Astrocyte (in vitro differentiated cells and primary cell): ENCODE data around the gene LIMS1. TPM values are rescaled to one million over a fixed set of nuclear protein-coding genes. Genes with fewer than 3 reads are reported as not detected.
"Not testable (repeated sequence)": the region's sequence is repeated elsewhere in the genome, so short reads cannot be mapped to it uniquely, and the experiment has no call there.

Source experiments
- DNase-seq: peaks from one replicate; pipeline ENCODE4 v3.0.0-alpha.2; 2010; ENCODE audit warnings: low read depth
- FAIRE-seq: peaks from 2 replicates; lab custom pipeline; 2011; peaks lifted over from hg19 to GRCh38; lab: Jason Lieb, UNC
- H2AFZ ChIP-seq: 2 replicates; pipeline ENCODE4 v1.6.0; 2012; ENCODE audit warnings: low read depth, low read length, inconsistent platforms
- H3K27ac ChIP-seq: 2 replicates; pipeline ENCODE4 v1.5.1; 2011; ENCODE audit warnings: low read depth, low read length, inconsistent platforms
- H3K27me3 ChIP-seq: 2 replicates; pipeline ENCODE4 v1.6.0; 2011; ENCODE audit warnings: low read length, inconsistent platforms; ENCODE audit not compliant: insufficient read depth
- H3K36me3 ChIP-seq: 2 replicates; pipeline ENCODE4 v1.5.1; 2011; ENCODE audit warnings: low read length, inconsistent platforms; ENCODE audit not compliant: insufficient read depth
- H3K4me1 ChIP-seq: 2 replicates; pipeline ENCODE4 v1.5.1; 2011; ENCODE audit warnings: low read length, inconsistent platforms; ENCODE audit not compliant: insufficient read depth
- H3K4me2 ChIP-seq: 2 replicates; pipeline ENCODE4 v1.6.0; 2012; ENCODE audit warnings: low read length, inconsistent platforms
- H3K4me3 ChIP-seq: 2 replicates; pipeline ENCODE4 v1.5.1; 2011; ENCODE audit warnings: low read depth, mild to moderate bottlenecking, low read length, inconsistent platforms; ENCODE audit not compliant: insufficient read depth
- H3K79me2 ChIP-seq: 2 replicates; pipeline ENCODE4 v1.6.0; 2012; ENCODE audit warnings: mild to moderate bottlenecking, low read length, inconsistent platforms; ENCODE audit not compliant: insufficient read depth
- H3K9ac ChIP-seq: 2 replicates; pipeline ENCODE4 v1.6.0; 2012; ENCODE audit warnings: mild to moderate bottlenecking, low read length, inconsistent platforms
- H3K9me3 ChIP-seq: 2 replicates; pipeline ENCODE4 v1.5.1; 2012; ENCODE audit warnings: low read depth, mild to moderate bottlenecking, low read length, inconsistent platforms; ENCODE audit not compliant: insufficient read depth
- H4K20me1 ChIP-seq: 2 replicates; pipeline ENCODE4 v1.6.0; 2012; ENCODE audit warnings: low read length, inconsistent platforms; ENCODE audit not compliant: insufficient read depth
- H3K27ac Mint-ChIP-seq: one replicate; pipeline ENCODE4 v1.8.0; 2021; ENCODE audit warnings: mild to moderate bottlenecking, mixed read lengths; ENCODE audit not compliant: unreplicated experiment
- H3K27me3 Mint-ChIP-seq: one replicate; pipeline ENCODE4 v1.8.0; 2021; ENCODE audit warnings: low read depth, mixed read lengths; ENCODE audit not compliant: unreplicated experiment
- H3K36me3 Mint-ChIP-seq: one replicate; pipeline ENCODE4 v1.8.0; 2021; ENCODE audit warnings: low read depth, mixed read lengths; ENCODE audit not compliant: unreplicated experiment
- H3K4me1 Mint-ChIP-seq: one replicate; pipeline ENCODE4 v1.8.0; 2021; ENCODE audit warnings: low read depth, mixed read lengths; ENCODE audit not compliant: unreplicated experiment
- H3K4me3 Mint-ChIP-seq: one replicate; pipeline ENCODE4 v1.8.0; 2021; ENCODE audit warnings: mild to moderate bottlenecking, moderate library complexity, mixed read lengths; ENCODE audit not compliant: unreplicated experiment
- H3K9me3 Mint-ChIP-seq: one replicate; pipeline ENCODE4 v1.8.0; 2021; ENCODE audit warnings: mild to moderate bottlenecking, mixed read lengths; ENCODE audit not compliant: unreplicated experiment
- CTCF ChIP-seq: IDR thresholded peaks from 2 replicates; pipeline ENCODE4 v1.5.1; 2011; ENCODE audit warnings: low read depth, mild to moderate bottlenecking, inconsistent platforms, low read length, moderate library complexity; ENCODE audit not compliant: insufficient read depth
- EZH2 ChIP-seq: IDR thresholded peaks from 2 replicates; pipeline ENCODE4 v1.6.1; 2012; ENCODE audit warnings: mild to moderate bottlenecking, low read length, inconsistent platforms; ENCODE audit not compliant: insufficient read depth
- total RNA-seq: library from RNA; stranded (reverse); gene quantifications from 2 replicates; pipeline ENCODE4 v1.2.1, GENCODE V29; 2021

The LIMS1 gene
- total RNA-seq, 1 donor from 2014 or later = 205 TPM

GRCh38 chr2:108553209-108553919, 19.1 kb downstream of the LIMS1 start:
- H3K4me1 ChIP-seq = peaks cover 19% of the 10 kb centered on the region
- no peak overlapping the region for H2AFZ ChIP-seq
- Mint-ChIP-seq H3K27me3 (no peaks in the 10 kb centered on the region), H3K36me3 (peaks cover 12% of the 10 kb centered on the region), H3K9me3 (no peaks in the 10 kb centered on the region), H3K4me1 (peaks cover 46% of the 10 kb centered on the region), H3K4me3 (no peak overlapping the region), H3K27ac (peak overlapping the region; percentile 11)
- H3K79me2 ChIP-seq = peaks cover 90% of the 10 kb centered on the region
- H3K27me3 ChIP-seq = no peaks in the 10 kb centered on the region
- peak overlapping the region; percentile 27 for H3K4me2 ChIP-seq
- TF ChIP-seq EZH2 = no peak
- no peak for TF ChIP-seq CTCF
- H3K27ac ChIP-seq = peak overlapping the region; percentile 14
- H3K4me3 ChIP-seq = no peak overlapping the region
- DNase-seq = no peak
- H3K36me3 ChIP-seq = no peaks in the 10 kb centered on the region
- peaks cover 67% of the 10 kb centered on the region for H4K20me1 ChIP-seq
- no peaks in the 10 kb centered on the region for H3K9me3 ChIP-seq
- no peak overlapping the region for H3K9ac ChIP-seq
- no peak for FAIRE-seq

GRCh38 chr2:108554528-108554927, 20.3 kb downstream of the LIMS1 start:
- Histone ChIP-seq H3K27me3 (no peaks in the 10 kb centered on the region), H3K9me3 (no peaks in the 10 kb centered on the region), H2AFZ (no peak overlapping the region), H3K4me2 (no peak overlapping the region), H3K27ac (no peak overlapping the region), H3K4me3 (no peak overlapping the region), H4K20me1 (peaks cover 68% of the 10 kb centered on the region), H3K79me2 (peaks cover 90% of the 10 kb centered on the region), H3K36me3 (no peaks in the 10 kb centered on the region), H3K9ac (no peak overlapping the region), H3K4me1 (peaks cover 7% of the 10 kb centered on the region)
- Mint-ChIP-seq H3K4me1 (peaks cover 39% of the 10 kb centered on the region), H3K36me3 (peaks cover 12% of the 10 kb centered on the region), H3K9me3 (no peaks in the 10 kb centered on the region), H3K27me3 (no peaks in the 10 kb centered on the region), H3K4me3 (no peak overlapping the region), H3K27ac (peak overlapping the region; percentile 5)
- FAIRE-seq = no peak
- no peak for DNase-seq
- TF ChIP-seq EZH2 = no peak
- TF ChIP-seq CTCF = no peak

GRCh38 chr2:108555572-108555971, 21.3 kb downstream of the LIMS1 start:
- Mint-ChIP-seq H3K4me3 (peak overlapping the region; percentile 40), H3K4me1 (peaks cover 45% of the 10 kb centered on the region), H3K36me3 (peaks cover 13% of the 10 kb centered on the region), H3K9me3 (peaks cover 1% of the 10 kb centered on the region), H3K27me3 (no peaks in the 10 kb centered on the region), H3K27ac (peak overlapping the region; percentile 34)
- Histone ChIP-seq H3K36me3 (no peaks in the 10 kb centered on the region), H3K79me2 (peaks cover 92% of the 10 kb centered on the region), H3K9me3 (no peaks in the 10 kb centered on the region), H3K4me3 (no peak overlapping the region), H4K20me1 (peaks cover 78% of the 10 kb centered on the region), H3K4me1 (peaks cover 6% of the 10 kb centered on the region), H3K4me2 (no peak overlapping the region), H3K9ac (no peak overlapping the region), H3K27ac (no peak overlapping the region), H3K27me3 (no peaks in the 10 kb centered on the region), H2AFZ (no peak overlapping the region)
- TF ChIP-seq EZH2 (no peak), CTCF (no peak)
- FAIRE-seq (no peak), DNase-seq (no peak)

- H3K36me3 Mint-ChIP-seq = peaks cover 14% of the 10 kb centered on the region
- not testable (repeated sequence) for H3K9ac ChIP-seq, H3K4me2 ChIP-seq
Observed at GRCh38 chr2:108556581-108556980, 22.3 kb downstream of the LIMS1 start.

More at GRCh38 chr2:108556581-108556980, 22.3 kb downstream of the LIMS1 start:
- FAIRE-seq, H2AFZ ChIP-seq, H3K9me3 ChIP-seq, H3K27ac ChIP-seq, H3K27me3 Mint-ChIP-seq, H3K9me3 Mint-ChIP-seq, DNase-seq, H3K4me3 ChIP-seq, H3K4me3 Mint-ChIP-seq, H3K27me3 ChIP-seq, H3K36me3 ChIP-seq, H3K4me1 ChIP-seq: not testable (repeated sequence)
- peak overlapping the region; percentile 80 for H3K27ac Mint-ChIP-seq
- Histone ChIP-seq H3K79me2 (peaks cover 95% of the 10 kb centered on the region), H4K20me1 (peaks cover 85% of the 10 kb centered on the region)
- H3K4me1 Mint-ChIP-seq = peaks cover 51% of the 10 kb centered on the region
